GM21447 (cell line): ENCODE results near the gene ATP8A2.

Experiments used
- ATAC-seq: cut with Tn5 transposase; IDR thresholded peaks from one replicate; pipeline ENCODE4 v1.9.1; 2021; ENCODE audit not compliant: unreplicated experiment

Gene ATP8A2

GRCh38 chr13:25844559-25845434 lies 473.0 kb downstream of the ATP8A2 start:
- ATAC-seq = no peak

GRCh38 chr13:25846222-25846984 lies 474.6 kb downstream of the ATP8A2 start:
- ATAC-seq = no peak

- ATAC-seq = peak; percentile 84
Observed at GRCh38 chr13:25847145-25847544, 475.4 kb downstream of the ATP8A2 start.

- no peak for ATAC-seq
Observed at GRCh38 chr13:25847635-25848626, 476.2 kb downstream of the ATP8A2 start.

GRCh38 chr13:25848812-25849745 lies 477.3 kb downstream of the ATP8A2 start:
- ATAC-seq = no peak

GRCh38 chr13:25857830-25858229 lies 486.1 kb downstream of the ATP8A2 start:
- ATAC-seq = no peak

- ATAC-seq = no peak
Observed at GRCh38 chr13:25859528-25859927, 487.8 kb downstream of the ATP8A2 start.

GRCh38 chr13:25860265-25860664 lies 488.5 kb downstream of the ATP8A2 start:
- ATAC-seq = no peak

- ATAC-seq = no peak
Observed at GRCh38 chr13:25860862-25861261, 489.1 kb downstream of the ATP8A2 start.

- ATAC-seq = no peak
Observed at GRCh38 chr13:25862156-25862555, 490.4 kb downstream of the ATP8A2 start.

GRCh38 chr13:25864116-25864515 lies 492.3 kb downstream of the ATP8A2 start:
- no peak for ATAC-seq

- no peak for ATAC-seq
Observed at GRCh38 chr13:25864936-25865335, 493.2 kb downstream of the ATP8A2 start.

GRCh38 chr13:25865391-25865790 lies 493.6 kb downstream of the ATP8A2 start:
- no peak for ATAC-seq

- ATAC-seq = no peak
Observed at GRCh38 chr13:25867038-25867437, 495.3 kb downstream of the ATP8A2 start.

GRCh38 chr13:25868490-25868889 lies 496.7 kb downstream of the ATP8A2 start:
- no peak for ATAC-seq

- ATAC-seq = no peak
Observed at GRCh38 chr13:25869941-25870340, 498.2 kb downstream of the ATP8A2 start.

GRCh38 chr13:25871389-25872125 lies 499.8 kb downstream of the ATP8A2 start:
- ATAC-seq = no peak

- ATAC-seq = no peak
Observed at GRCh38 chr13:25872481-25873241, 500.9 kb downstream of the ATP8A2 start.
